Endothelial cell of coronary artery (primary cell): ENCODE measurements around the gene TMEM238. TPM values are rescaled to one million over a fixed set of nuclear protein-coding genes. Genes with fewer than 3 reads are reported as not detected.

Experiments used
- total RNA-seq: library from RNA; depleted of rRNA; stranded (reverse); fragments of >200 nt; gene quantifications from 2 replicates; pipeline ENCODE4 v1.2.3, GENCODE V29; 2014

The TMEM238 gene
- 0.36 TPM in 1 of 2 replicates, not detected in the other for total RNA-seq

GRCh38 chr19:55384131-55384919 lies at the start of gene TMEM238:
Gene TMEM238, minus strand, starts transcription at chr19:55384292. Its CDS starts 33 bp downstream, at chr19:55384259.

GRCh38 chr19:55407550-55407799 lies 23.4 kb upstream of the TMEM238 start, which contains the start of gene UBE2S:
Gene UBE2S, minus strand, starts transcription at chr19:55407788. Its CDS starts 199 bp downstream, at chr19:55407589.

GRCh38 chr19:55385724-55386492 lies 1.8 kb upstream of the TMEM238 start, which contains the start of gene RPL28:
Gene RPL28, plus strand, starts transcription at chr19:55385932. Its CDS starts 426 bp downstream, at chr19:55386358.

GRCh38 chr19:55376241-55376933 lies 7.7 kb downstream of the TMEM238 start, which contains the start of gene TMEM190:
Gene TMEM190, plus strand, starts transcription at chr19:55376826. Its CDS starts 28 bp downstream, at chr19:55376854.

GRCh38 chr19:55370305-55370988 lies 13.6 kb downstream of the TMEM238 start, which contains the start of gene IL11:
Gene IL11, minus strand, starts transcription at chr19:55370463. Its CDS starts 153 bp downstream, at chr19:55370310.

GRCh38 chr19:55362990-55363716 lies 20.9 kb downstream of the TMEM238 start, which contains the start of gene GARIN5B:
Gene GARIN5B, minus strand, starts transcription at chr19:55363260. Its CDS starts 194 bp downstream, at chr19:55363066.

GRCh38 chr19:55354698-55355212 lies 29.3 kb downstream of the TMEM238 start, which contains the start of gene COX6B2:
Gene COX6B2, minus strand, starts transcription at chr19:55354719. Its CDS starts 198 bp downstream, at chr19:55354521.

GRCh38 chr19:55339105-55339888 lies 44.8 kb downstream of the TMEM238 start, which contains the start of gene KMT5C:
Gene KMT5C, plus strand, starts transcription at chr19:55339876. Its CDS starts 2,061 bp downstream, at chr19:55341937.

Other genes starting within 250 kb of the TMEM238 start
- gene TNNT1, start 235.1 kb downstream of the TMEM238 start, total RNA-seq, result 2.2 and 2.4 TPM in 2 replicates
- gene TNNI3, start 226.6 kb downstream of the TMEM238 start, total RNA-seq, result not detected in 2 replicates
- gene DNAAF3, start 217.7 kb downstream of the TMEM238 start, total RNA-seq, result 0.27 and 0.47 TPM in 2 replicates
- not detected in 2 replicates for gene SYT5, start 204.0 kb downstream of the TMEM238 start, total RNA-seq
- 0.63 and 1.3 TPM in 2 replicates for gene PTPRH, start 174.8 kb downstream of the TMEM238 start, total RNA-seq
- gene TMEM86B, start 155.5 kb downstream of the TMEM238 start, total RNA-seq, result 0.72 and 1.1 TPM in 2 replicates
- gene PPP6R1, start 125.3 kb downstream of the TMEM238 start, total RNA-seq, result 28.2 and 32.9 TPM in 2 replicates
- gene HSPBP1, start 104.2 kb downstream of the TMEM238 start, total RNA-seq, result 23.2 and 27.4 TPM in 2 replicates
- gene BRSK1, start 100.3 kb downstream of the TMEM238 start, total RNA-seq, result 0.36 and 2.0 TPM in 2 replicates
- not detected in 2 replicates for gene TMEM150B, start 59.0 kb downstream of the TMEM238 start, total RNA-seq
- 2.9 and 4.7 TPM in 2 replicates for gene KMT5C, start 44.4 kb downstream of the TMEM238 start, total RNA-seq
- not detected in 2 replicates for gene COX6B2, start 29.6 kb downstream of the TMEM238 start, total RNA-seq
- not detected in 2 replicates for gene GARIN5B, start 21.0 kb downstream of the TMEM238 start, total RNA-seq
- 0.09 and 0.54 TPM in 2 replicates for gene IL11, start 13.8 kb downstream of the TMEM238 start, total RNA-seq
- not detected in 2 replicates for gene TMEM190, start 7.5 kb downstream of the TMEM238 start, total RNA-seq
- gene RPL28, start 1.6 kb upstream of the TMEM238 start, total RNA-seq, result 205 and 252 TPM in 2 replicates
- gene UBE2S, start 23.5 kb upstream of the TMEM238 start, total RNA-seq, result 69.6 and 98.9 TPM in 2 replicates
- not detected in 2 replicates for gene SHISA7, start 59.0 kb upstream of the TMEM238 start, total RNA-seq
- gene ISOC2, start 77.3 kb upstream of the TMEM238 start, total RNA-seq, result 44.0 and 69.7 TPM in 2 replicates
- gene C19orf85, start 80.5 kb upstream of the TMEM238 start, total RNA-seq, result not detected in 2 replicates
- 0.99 and 1.1 TPM in 2 replicates for gene ZNF628, start 92.3 kb upstream of the TMEM238 start, total RNA-seq
- 13.5 and 15.5 TPM in 2 replicates for gene NAT14, start 100.9 kb upstream of the TMEM238 start, total RNA-seq
- 0.27 and 2.1 TPM in 2 replicates for gene SSC5D, start 104.1 kb upstream of the TMEM238 start, total RNA-seq
- gene SBK2, start 152.8 kb upstream of the TMEM238 start, total RNA-seq, result not detected in 2 replicates
- gene SBK3, start 161.3 kb upstream of the TMEM238 start, total RNA-seq, result 0.19 TPM in 1 of 2 replicates, not detected in the other
- 3.0 and 4.4 TPM in 2 replicates for gene ZNF579, start 196.6 kb upstream of the TMEM238 start, total RNA-seq
- 1.9 and 2.2 TPM in 2 replicates for gene FIZ1, start 215.2 kb upstream of the TMEM238 start, total RNA-seq
- gene ZNF524, start 216.0 kb upstream of the TMEM238 start, total RNA-seq, result 10.0 and 15.4 TPM in 2 replicates
- gene ZNF865, start 221.4 kb upstream of the TMEM238 start, total RNA-seq, result 0.54 and 1.0 TPM in 2 replicates
- gene ZNF784, start 240.3 kb upstream of the TMEM238 start, total RNA-seq, result 3.1 and 4.0 TPM in 2 replicates